Activated CD8-positive, alpha-beta T cell treated with anti-CD3 and anti-CD28 coated beads for 36 hours (primary cell): ENCODE results near the gene AAR2. TPM values are rescaled to one million over a fixed set of nuclear protein-coding genes. Genes with fewer than 3 reads are reported as not detected.

Experiments
- ATAC-seq: fragments of 200-7000 bp; cut with Tn5 transposase; one replicate; pipeline ENCODE4 v1.10.0; 2021; ENCODE audit warnings: mild to moderate bottlenecking, moderate library complexity
- CTCF ChIA-PET: fragments of 350-600 bp; sonication (Branson Sonifier 250); formaldehyde crosslinking; loops from one replicate; lab custom pipeline; 2021; ENCODE audit warnings: antibody characterized with exemption; lab: Charles Lee
- POLR2A ChIA-PET: fragments of 350-600 bp; sonication (Branson Sonifier 250); formaldehyde crosslinking; loops from one replicate; lab custom pipeline; 2021; ENCODE audit warnings: antibody characterized with exemption; lab: Charles Lee
- DNase-seq: peaks from one replicate; pipeline ENCODE4 v3.0.0-alpha.2; 2020
- H3K27ac Mint-ChIP-seq: one replicate; pipeline ENCODE4 v1.8.0; 2021; ENCODE audit warnings: mild to moderate bottlenecking, mixed read lengths
- H3K27me3 Mint-ChIP-seq: one replicate; pipeline ENCODE4 v1.8.0; 2021; ENCODE audit warnings: mixed read lengths
- H3K36me3 Mint-ChIP-seq: one replicate; pipeline ENCODE4 v1.8.0; 2021; ENCODE audit warnings: low read depth, mixed read lengths
- H3K4me1 Mint-ChIP-seq: one replicate; pipeline ENCODE4 v1.8.0; 2021; ENCODE audit warnings: low read depth, mixed read lengths
- H3K4me3 Mint-ChIP-seq: one replicate; pipeline ENCODE4 v1.8.0; 2021; ENCODE audit warnings: mild to moderate bottlenecking, moderate library complexity, mixed read lengths
- H3K9me3 Mint-ChIP-seq: one replicate; pipeline ENCODE4 v1.8.0; 2021; ENCODE audit warnings: mixed read lengths
- CTCF ChIP-seq: fragments of 200-600 bp; IDR thresholded peaks from one replicate; pipeline ENCODE4 v1.8.0; 2022; ENCODE audit warnings: antibody characterized with exemption, mild to moderate bottlenecking
- intact Hi-C: fragments of 100-400 bp; cut with micrococcal nuclease; formaldehyde crosslinking; loops from one replicate; pipeline ENCODE4 v1.10.0; 2022
- total RNA-seq, 2 experiments: library from RNA; stranded (reverse); gene quantifications; one replicate each; pipeline ENCODE4 v1.2.3, GENCODE V29; 2021

AAR2 gene
- total RNA-seq, 2 experiments from 2014 or later, result 18.8 to 19.7 TPM

DNA sequence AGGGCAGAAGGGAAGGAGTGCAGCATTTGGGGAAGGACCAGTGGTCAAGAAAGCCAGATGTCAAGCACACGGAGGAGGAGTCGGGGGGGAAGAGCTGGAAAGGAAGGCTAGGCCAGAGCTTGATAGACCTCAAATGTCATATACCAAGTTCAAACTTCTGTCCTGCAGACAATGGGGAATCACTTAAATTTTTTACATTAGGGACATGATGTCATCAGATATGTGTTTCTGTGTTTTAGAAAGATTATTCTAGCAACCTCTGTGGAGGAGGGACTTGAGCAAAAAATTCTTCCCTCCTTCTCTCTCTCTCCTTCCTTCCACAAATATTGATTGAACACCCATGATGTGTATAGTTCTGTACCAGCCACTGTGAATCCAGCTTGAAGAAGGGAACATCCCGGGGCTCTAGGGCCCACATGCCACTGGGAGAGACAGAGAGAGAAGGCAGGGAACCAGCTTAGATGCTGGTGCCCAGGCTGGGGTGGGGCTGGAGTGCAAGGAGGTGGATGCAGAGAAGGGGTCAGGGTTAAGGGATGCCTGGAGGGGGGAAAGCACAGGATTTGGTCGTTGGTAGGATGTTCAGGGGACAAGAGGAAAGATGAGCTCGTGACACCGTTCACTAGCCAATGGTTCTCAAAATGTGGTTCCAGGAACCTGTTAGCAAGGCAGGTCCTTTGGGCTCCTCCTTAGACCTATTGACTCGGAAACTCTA, 19.8 kb upstream of the AAR2 start:
- DNase-seq, result no peak
- no peak for TF ChIP-seq CTCF
- intact Hi-C loops, result no loop called here
- POLR2A ChIA-PET, result no interaction called here
- H3K36me3 Mint-ChIP-seq, result no peaks in the 10 kb centered on the region
- H3K27me3 Mint-ChIP-seq, result no peaks in the 10 kb centered on the region
- CTCF ChIA-PET, result interaction anchor here (0.6 to 2.5 kb wide), 9 partner anchors 10 to 224 kb away, joined by 3 to 10 read pairs (median 4); no protein-coding TSS in a partner anchor
- H3K4me1 Mint-ChIP-seq, result no peaks in the 10 kb centered on the region
- H3K27ac Mint-ChIP-seq, result no peak overlapping the region
- no peak overlapping the region for H3K4me3 Mint-ChIP-seq
- H3K9me3 Mint-ChIP-seq, result no peaks in the 10 kb centered on the region
- no peak for ATAC-seq

GRCh38 chr20:36217226-36217625, 19.1 kb upstream of the AAR2 start:
- no peaks in the 10 kb centered on the region for H3K27me3 Mint-ChIP-seq
- no peak overlapping the region for H3K27ac Mint-ChIP-seq
- H3K4me1 Mint-ChIP-seq, result no peaks in the 10 kb centered on the region
- intact Hi-C loops, result no loop called here
- ChIA-PET CTCF (interaction anchor here (0.7 to 2.5 kb wide), 6 partner anchors 14 to 220 kb away, joined by 3 to 10 read pairs (median 8); no protein-coding TSS in a partner anchor), POLR2A (no interaction called here)
- no peak for DNase-seq
- no peaks in the 10 kb centered on the region for H3K36me3 Mint-ChIP-seq
- TF ChIP-seq CTCF, result no peak
- H3K4me3 Mint-ChIP-seq, result no peak overlapping the region
- no peaks in the 10 kb centered on the region for H3K9me3 Mint-ChIP-seq
- ATAC-seq, result no peak

GRCh38 chr20:36218380-36219064, 17.8 kb upstream of the AAR2 start:
- CTCF ChIA-PET, result interaction anchor here (0.9 to 2.2 kb wide), 5 partner anchors 16 to 221 kb away, joined by 3 to 8 read pairs (median 5); no protein-coding TSS in a partner anchor
- intact Hi-C loops, result no loop called here
- DNase-seq (no peak), ATAC-seq (no peak)
- Mint-ChIP-seq H3K27ac (no peak overlapping the region), H3K36me3 (no peaks in the 10 kb centered on the region), H3K4me3 (no peak overlapping the region), H3K27me3 (no peaks in the 10 kb centered on the region), H3K4me1 (no peaks in the 10 kb centered on the region), H3K9me3 (no peaks in the 10 kb centered on the region)
- POLR2A ChIA-PET, result no interaction called here
- no peak for TF ChIP-seq CTCF

DNA sequence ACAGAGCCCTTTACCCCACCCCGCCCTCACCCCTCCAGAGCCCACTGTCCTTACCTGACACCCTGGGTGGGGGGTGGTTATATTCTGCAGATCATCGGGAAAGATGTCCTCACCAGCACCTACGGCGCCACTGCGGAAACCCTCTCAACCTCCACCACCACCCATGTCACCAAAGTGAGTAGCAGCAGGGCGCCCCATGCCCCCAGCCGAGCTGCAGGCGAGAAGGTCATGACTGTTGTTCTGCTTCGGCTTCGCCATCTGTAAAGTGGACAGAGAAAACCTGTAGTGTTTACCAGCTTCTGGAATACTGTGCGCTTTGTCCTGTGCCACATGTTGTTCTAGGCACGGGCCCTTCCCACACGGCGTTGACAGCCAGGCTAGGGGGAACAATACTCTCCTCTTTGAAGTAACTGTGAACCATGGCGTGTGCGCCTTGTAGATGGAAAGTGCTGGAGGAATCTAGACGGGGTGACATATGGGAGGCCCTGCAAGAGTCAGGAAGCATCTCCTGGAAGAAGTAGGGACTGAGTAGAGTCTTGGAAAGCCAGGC, 16.5 kb upstream of the AAR2 start:
- Mint-ChIP-seq H3K27ac (no peak overlapping the region), H3K9me3 (no peaks in the 10 kb centered on the region), H3K4me1 (no peaks in the 10 kb centered on the region), H3K4me3 (no peak overlapping the region), H3K36me3 (no peaks in the 10 kb centered on the region), H3K27me3 (no peaks in the 10 kb centered on the region)
- ChIA-PET CTCF (no interaction called here), POLR2A (no interaction called here)
- DNase-seq (no peak), ATAC-seq (no peak)
- TF ChIP-seq CTCF, result no peak
- intact Hi-C loops, result no loop called here

DNA sequence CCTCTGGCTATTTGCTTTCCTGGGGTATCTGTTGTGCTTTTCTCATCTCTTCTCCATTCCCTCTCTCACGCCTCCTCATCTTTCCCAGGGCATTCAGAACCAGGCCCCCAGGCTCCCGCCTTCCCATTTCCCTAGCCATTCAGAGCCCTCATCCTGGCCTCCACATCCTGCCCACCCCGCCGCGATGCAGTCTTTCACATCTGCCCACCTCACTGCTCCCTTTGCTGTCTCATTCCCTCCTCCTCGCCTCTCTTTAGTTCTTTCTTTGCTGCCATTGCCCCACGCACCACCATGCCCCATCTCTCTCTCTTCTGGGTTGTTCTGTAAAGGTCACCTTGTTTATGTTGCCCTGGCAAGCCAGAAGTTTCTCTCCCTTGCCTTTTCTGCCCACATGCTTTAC, 10.6 kb upstream of the AAR2 start:
- TF ChIP-seq CTCF, result no peak
- CTCF ChIA-PET, result no interaction called here
- DNase-seq (no peak), ATAC-seq (no peak)
- Mint-ChIP-seq H3K4me1 (peaks cover 3% of the 10 kb centered on the region), H3K4me3 (no peak overlapping the region), H3K27ac (no peak overlapping the region), H3K36me3 (no peaks in the 10 kb centered on the region), H3K9me3 (no peaks in the 10 kb centered on the region), H3K27me3 (peaks cover 9% of the 10 kb centered on the region)
- POLR2A ChIA-PET, result no interaction called here
- intact Hi-C loops, result no loop called here
